Stimulated activated CD4-positive, alpha-beta T cell treated with anti-CD3 and anti-CD28 coated beads, Interleukin-1b, Interleukin-23, amount 100 ng/mL, for 4 hours (primary cell): ENCODE results near the gene THAP6.

Experiments
- DNase-seq, 2 donors: peaks; one replicate each; pipeline ENCODE4 v3.0.0-alpha.2; 2020; ENCODE audit warnings: low read depth in 2 of 2

Gene THAP6

DNA sequence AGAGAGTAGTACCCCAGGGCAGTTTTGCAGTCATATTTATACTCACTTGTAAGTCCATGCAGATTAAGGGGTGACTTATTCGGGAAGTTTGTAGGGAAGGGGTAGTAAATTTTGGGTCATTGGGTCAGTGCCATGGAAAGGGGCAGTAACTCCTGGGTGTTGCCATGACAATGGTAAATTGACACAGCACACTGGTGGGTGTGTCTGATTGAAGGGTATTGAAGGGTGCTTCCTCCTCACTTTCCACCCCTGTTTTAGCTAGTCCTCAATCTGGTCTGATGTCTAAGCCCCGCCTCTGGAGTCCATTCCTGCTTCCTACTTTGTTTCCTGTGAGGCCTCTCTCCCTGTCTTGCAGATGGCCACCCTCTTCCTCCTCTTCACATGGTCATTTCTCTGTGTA is 53.5 kb downstream of the THAP6 start:
- no peak for DNase-seq
